HG03175 (cell line): ENCODE data around the gene GOSR2.
A peak's percentile ranks its signal among the peaks of the same experiment; 100 is the strongest.

Source experiments
- ATAC-seq: cut with Tn5 transposase; IDR thresholded peaks from one replicate; pipeline ENCODE4 v1.9.1; 2021; ENCODE audit warnings: mild to moderate bottlenecking, moderate library complexity; ENCODE audit not compliant: unreplicated experiment

Gene GOSR2

DNA sequence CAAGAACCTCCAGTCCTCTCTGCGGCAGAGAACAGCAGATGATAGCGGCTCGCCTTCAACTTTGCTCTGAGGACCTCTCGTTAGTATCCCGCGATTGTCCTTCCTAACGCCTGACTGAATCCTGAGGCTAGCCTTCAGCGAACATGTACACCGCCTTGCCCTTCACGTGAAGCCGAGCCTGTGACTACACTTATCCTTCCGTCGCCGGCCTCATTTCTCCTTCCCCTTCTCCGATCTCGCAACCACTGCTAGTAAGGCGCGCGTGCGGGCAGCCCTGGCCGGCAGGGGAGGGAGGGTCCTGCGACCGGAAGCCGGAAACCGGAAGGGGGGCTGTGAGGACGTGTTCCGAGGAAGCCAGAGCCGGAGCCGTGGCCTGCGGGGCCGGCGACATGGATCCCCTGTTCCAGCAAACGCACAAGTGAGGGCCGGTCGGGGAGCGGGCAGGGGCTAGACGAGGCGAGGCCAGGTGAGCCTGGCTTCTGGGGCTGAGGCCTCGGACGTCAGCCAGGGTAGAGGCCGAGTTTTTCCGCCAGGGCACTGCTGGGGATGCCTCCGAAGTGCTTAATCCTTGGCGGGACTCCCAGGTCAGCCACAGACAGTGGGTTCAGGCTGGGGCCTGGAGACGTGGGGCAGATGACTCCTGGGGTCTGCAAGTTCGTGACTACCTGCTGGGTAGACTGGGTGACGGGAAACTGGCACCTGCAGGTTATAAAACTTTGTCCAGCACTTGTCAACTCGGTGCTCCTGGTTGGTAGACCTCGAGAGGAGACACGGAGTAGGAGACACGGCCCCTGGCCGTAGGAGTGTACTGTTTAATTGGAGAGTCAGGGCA is at the start of gene GOSR2:
Gene GOSR2, plus strand, starts transcription at position 357 of the 832 bp plus-strand sequence. Its CDS starts 33 bp downstream, at position 390.
- ATAC-seq = peak; percentile 90

DNA sequence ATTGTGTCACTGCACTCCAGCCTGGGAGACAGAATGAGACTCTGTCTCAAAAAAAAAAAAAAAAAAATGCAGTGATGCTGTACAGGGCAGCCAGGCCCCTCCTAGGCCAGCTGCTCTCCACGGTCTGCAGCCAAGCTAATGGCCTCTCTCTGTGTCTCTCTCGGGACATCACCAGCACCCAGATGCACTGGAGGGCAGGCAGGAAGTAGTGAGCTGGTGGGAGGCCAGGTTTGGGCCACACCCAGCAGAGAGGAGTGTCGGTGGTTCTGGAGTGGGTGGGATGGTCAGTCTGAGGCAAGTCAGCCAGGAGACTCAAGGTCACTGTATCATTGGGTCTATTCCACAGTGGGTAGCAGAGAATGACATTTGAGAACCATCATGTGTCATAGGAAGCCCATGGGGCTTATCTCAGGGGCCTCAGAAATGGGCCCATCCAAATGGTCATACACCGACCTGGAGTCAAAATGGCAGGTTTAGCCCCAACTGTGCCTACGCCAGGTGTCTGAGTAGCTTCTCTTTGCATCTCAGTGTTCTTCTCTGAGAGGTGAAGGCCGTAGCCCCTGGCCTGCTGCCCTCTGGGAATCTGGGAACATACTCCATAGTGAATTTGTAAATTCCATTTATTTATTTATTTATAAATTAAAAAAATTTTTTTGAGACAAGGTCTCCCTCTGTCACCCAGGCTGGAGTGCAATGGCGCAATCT is 48.9 kb upstream of the GOSR2 start:
- ATAC-seq = no peak

DNA sequence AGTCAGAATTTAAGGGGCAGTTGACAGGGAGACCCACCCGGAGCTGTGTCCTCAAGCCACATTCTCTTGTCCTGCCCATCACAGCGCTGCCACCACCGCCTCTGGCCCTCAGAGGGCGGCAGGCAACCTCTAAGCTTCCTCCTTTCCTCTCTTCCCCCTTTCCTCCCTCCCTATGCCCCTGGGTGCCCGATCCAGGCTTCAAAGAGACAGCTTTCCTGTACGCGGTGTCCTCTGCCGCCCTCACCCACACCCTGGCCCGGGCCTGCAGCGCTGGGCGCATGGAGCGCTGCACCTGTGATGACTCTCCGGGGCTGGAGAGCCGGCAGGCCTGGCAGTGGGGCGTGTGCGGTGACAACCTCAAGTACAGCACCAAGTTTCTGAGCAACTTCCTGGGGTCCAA is 48.1 kb upstream of the GOSR2 start:
- no peak for ATAC-seq

DNA sequence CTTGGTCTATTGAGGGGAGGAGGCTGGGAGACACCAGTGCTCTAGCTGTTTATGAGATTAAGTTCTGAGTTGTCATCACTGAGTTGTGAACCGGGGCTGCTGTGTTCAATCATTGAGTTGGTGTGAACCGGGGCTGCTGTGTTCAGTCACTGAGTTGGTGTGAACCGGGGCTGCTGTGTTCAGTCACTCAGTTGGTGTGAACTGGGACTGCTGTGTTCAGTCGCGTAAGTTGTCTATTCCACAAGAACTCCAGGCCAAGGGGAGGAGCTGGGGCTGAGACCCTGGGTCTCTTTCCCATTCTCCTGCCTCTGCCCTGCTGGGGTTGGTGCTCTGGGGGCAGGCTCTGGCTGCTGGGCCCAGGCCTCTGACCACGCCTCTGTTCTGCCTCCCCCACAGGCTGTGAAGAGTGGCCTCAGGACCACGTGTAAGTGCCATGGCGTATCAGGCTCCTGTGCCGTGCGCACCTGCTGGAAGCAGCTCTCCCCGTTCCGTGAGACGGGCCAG is 47.1 kb upstream of the GOSR2 start:
- ATAC-seq = no peak

DNA sequence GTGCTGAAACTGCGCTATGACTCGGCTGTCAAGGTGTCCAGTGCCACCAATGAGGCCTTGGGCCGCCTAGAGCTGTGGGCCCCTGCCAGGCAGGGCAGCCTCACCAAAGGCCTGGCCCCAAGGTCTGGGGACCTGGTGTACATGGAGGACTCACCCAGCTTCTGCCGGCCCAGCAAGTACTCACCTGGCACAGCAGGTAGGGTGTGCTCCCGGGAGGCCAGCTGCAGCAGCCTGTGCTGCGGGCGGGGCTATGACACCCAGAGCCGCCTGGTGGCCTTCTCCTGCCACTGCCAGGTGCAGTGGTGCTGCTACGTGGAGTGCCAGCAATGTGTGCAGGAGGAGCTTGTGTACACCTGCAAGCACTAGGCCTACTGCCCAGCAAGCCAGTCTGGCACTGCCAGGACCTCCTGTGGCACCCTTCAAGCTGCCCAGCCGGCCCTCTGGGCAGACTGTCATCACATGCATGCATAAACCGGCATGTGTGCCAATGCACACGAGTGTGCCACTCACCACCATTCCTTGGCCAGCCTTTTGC is 46.5 kb upstream of the GOSR2 start:
- no peak for ATAC-seq

DNA sequence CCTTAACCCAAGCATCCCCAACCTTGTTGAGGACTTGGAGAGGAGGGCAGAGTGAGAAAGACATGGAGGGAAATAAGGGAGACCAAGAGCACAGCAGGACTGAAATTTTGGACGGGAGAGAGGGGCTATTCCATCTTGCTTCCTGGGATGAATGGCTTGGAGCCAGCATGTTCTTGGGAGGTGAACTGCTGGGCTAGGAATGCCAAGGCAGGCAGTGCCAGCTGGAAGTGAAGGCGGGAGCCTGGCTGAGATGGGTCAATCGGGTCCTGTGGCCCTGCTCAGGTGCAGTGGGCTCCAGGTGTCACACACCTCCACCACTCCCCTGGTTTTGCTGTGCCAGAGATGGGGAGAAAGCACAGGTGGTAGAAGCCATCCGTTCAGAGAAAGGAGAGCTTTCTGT is 46.0 kb upstream of the GOSR2 start:
- ATAC-seq = no peak

DNA sequence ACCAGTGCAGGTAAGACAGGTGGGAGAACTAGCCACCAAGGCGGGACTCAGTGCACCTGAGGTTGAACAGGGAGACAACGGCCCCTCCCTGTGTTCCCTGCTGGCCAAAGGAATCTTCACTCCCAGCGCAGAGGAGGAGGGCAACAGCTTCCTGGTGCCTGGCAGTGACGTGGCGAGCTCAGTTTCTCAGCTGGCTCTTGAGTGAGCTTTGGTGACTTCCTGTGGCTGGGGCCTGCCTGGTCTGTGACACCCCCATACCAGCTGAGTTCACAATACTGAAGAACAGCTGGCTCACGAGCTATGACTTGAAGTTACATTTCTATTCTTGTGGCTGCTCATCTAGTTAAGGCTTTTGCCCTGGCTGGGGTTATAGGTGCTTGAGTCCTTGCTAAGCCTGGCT is 45.5 kb upstream of the GOSR2 start:
- ATAC-seq = no peak

DNA sequence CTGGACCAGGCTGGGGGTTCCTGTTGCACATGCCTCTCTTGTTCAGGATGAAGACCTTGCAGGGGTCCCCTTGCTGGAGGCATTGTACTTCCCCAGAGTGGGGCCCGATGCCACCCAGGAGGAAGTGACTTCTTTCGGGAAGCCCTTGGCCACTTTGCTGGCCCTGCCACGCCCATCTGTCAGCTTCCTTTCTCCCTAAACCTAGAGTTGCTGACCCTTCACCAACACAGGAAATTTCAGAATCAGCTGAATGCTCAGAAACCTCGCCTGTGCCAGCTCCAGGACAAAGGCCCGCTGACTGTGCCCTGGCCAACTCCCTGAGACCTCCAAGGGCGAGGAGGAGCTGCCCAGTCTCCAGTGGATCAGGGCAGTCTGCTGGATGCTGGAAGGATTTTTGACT is 44.9 kb upstream of the GOSR2 start:
- ATAC-seq = no peak

DNA sequence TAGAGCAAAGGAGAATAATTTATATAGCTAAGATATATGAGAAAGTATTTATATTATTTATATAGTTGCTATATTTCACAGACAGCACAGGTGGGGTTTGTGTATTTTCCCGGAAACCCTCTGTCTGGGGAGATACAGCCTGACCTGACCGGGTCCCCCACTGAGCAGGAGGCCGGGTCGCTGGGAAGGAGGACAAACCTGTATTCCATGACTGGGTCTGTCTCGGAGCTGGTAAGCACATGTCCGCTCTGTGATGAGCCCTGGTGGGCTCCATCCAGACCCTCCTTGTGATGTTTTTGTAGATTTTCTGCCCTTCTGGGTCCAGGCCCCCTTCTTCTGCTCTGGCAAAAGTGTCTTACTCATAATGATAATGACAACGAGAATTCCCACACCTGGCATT is 43.9 kb upstream of the GOSR2 start:
- no peak for ATAC-seq

DNA sequence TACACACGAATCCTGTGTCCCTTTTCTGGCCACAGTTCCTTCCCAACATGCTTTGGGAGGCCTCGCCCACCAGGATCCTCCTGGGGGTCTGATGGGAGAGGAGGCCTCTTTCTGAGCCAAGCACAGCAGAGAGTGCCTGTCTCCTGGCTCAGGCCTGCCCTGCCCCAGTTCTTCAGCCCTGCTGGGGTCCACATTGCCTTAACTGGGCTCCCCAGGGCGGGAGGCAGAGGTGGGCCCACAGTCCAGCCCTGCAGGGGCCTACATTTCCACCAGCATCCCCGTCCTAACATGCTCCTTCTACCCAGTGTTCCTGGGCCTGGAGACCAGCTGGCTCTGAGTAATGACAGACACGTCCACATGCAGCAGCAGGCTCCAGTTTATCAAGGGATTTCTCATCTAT is 41.9 kb upstream of the GOSR2 start:
- no peak for ATAC-seq

DNA sequence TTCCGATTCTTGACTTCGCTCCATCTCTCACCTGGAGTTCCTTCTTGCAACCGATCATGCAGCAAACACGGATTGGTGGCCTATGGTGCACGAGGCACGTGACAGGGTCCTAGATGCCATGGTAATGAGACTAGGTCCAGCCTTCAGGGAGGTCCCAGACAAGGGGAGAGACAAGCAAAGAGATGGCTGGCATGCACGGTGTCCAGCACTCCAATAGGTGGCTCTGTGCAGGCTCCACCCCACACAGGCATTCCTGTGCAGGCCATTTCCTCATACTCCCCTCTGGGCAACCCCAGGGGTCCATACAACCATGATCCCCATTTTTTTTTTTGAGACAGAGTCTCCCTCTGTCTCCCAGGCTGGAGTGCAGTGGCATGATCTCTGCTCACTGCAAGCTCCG is 40.3 kb upstream of the GOSR2 start:
- ATAC-seq = no peak

DNA sequence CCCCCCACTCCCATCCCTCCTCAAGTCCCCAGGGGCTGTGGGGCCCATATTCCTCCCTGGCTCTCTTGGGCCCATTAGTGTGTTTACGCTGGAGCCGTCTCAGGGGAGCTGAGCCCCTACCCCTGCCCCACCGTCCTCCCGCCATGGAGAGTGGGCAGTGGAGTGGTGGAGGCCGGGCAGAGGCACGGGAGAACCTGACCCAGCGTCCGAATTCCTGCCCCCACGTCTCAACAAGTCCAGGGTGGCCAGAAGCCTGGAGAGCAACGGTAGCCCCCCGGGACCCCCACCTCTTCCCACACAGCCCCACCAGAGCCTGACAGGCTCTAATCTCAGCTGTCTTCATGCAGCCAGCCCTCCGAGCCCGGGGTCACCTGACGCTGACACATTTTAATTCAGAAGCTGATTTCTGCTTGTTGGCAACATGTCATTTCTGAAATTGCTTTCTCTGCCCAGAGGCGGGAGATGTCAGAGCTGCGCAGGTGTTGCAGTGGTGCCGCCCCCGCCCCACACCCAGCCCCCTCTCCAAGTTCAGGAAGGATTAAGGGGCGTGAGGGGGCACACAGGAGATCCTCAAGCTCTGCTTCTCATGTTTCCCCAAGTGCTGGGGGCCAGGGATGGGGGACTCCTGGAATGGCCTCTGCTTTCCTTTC is 39.0 kb upstream of the GOSR2 start:
- ATAC-seq = no peak

DNA sequence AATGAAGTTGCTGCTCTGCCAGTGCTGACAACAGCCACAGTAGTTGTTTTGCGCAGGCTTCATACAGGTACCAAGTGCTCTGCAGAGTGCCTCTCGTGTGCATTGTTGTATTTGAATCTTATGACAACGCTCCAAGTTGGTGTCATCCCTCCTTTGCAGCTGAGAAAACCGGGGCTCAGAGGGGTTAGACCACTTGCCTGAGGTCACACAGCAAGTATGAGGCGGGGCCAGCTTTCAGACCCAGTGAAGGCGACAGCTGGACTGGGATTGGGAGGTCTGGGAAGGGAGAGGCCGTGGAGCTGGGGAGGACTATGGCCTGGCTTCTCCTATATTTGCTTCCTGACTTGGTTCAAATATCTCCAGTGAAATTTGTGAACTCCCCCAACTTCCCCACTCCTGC is 38.4 kb upstream of the GOSR2 start:
- no peak for ATAC-seq

DNA sequence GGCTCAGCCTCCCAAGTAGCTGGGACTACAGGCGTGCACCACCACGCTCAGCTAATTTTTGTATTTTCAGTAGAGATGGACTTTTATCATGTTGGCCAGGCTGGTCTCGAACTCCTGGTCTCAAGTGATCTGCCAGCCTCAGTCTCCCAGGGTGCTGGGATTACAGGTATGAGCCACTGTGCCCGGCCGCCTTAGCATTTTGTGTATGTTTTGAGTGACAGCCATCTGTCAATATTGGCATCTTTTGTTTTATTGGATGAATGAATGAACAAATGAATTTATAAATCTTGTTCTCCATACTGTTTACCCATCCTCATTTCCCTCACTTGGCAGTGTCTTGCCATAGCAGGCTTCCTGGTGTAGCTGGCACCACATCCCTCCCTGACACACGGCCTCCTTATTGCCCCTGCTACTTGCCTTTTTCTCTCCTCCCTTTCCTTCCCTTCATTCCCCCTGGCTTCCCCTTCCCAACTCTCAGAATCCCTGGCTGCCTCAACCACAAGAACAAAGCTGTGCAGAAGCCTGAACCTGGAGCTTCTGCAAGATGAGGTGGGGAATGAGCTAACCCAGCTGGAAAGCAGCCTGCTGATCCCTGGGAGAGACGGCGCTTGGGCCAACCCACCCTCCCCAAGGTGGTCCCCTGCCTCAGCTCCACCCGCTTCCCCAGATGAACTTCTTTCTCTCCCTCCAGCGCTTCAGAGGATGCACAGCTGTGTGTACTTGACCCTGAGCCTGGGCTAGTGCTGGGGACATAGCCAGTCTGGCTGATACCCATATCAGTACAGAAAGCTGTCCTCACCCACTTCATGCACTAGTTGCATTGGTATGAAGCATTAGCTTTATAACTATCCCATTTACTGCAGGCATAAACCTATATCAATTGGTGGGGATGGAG is 37.3 kb upstream of the GOSR2 start:
- ATAC-seq = no peak

DNA sequence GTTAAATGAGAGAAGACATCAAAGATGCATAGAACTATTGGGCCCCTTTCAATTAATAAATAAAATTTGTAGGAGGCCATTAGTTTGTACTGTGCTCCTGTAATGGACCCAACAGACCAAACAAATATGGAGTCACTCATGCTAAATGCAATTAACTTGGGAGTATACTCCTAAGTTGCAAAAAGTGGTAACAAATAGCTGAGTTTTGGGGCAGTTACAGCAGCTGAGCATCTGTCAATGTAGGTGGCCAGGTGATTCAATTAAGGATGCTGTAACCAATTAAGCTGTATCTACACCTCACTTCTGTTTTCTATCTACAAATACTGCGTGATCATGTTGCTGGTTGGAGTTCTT is 36.7 kb upstream of the GOSR2 start:
- no peak for ATAC-seq

DNA sequence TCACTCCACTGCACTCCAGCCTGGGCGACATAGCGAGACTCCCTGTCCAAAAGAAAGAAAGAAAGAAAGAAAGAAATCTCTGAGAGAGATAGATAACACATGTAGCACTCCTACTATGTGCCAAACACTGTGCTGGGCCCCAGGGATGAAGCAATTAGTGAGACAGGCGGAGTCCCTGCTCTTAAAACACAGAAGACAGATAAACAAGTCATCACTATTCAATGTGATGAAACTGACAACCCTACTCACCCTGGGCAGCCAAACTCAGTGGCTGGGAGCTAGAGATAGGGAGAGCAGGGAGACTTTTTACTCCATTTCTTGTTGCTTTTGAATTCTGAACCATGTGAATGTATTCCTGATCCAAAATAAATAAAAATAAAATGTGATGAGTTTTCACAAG is 35.2 kb upstream of the GOSR2 start:
- no peak for ATAC-seq

DNA sequence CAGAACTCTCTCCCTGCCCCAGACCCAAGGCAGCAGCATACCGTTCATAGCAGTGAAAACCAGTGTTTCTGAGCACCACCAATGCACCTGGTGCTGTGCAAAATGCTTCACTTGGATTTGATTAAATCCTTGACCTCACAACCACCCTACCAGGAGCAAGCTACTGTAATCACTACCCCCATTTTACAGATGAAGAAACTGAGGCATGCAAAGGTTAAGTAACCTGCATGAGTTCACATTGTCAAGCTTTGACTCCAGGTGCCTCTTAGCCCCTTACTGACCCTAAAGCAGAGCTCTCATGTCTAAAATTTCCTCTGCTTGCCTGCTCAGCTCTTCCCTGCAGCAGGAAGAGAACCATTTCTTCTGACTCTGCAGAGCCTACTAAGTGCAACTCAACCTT is 34.2 kb upstream of the GOSR2 start:
- ATAC-seq = no peak

DNA sequence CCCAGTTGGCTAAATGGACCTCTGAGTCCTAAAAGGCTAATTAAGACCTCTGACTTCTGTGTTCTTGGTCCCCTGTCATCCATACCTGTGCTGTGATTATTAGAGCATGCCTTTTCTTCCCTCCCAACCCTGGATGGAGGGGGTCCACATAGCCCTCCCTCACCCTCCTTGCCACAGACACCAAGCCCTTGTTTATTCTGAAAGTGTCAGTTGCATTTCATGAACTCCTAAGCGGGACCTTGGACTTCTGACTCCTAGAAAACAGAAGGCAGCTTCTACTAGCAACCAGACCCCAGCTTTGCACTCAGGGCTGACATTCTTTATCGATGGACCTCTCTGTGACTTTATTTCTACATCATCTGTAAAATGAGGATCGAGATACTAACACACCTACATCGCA is 33.4 kb upstream of the GOSR2 start:
- ATAC-seq = no peak

DNA sequence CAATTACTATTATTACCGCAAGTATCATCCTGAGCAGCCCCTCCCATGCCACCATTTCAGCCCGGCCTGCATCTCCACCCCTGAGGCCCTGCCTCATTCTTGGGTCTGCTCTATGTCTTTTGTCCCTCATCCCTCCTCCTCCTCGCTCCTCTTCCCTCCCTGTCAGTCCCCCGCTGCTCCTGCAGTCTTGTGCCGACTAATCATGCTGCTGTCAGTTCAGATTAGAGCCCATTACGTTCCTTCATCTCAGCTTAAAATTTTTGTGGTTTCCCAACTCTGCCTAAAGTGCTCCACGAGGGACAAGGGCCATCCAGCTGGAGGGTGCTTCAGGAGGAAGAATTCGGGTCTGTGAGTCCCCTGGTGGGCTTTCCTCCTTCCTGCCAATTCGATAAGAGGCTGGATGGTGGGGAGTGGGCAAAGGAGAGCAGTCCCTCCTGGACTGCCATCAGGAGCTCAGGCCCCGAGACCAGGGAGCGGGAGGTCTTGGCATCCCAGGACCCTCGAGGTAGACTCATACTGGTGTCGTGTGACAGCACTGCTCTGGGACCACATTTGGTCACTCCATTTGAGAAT is 32.9 kb upstream of the GOSR2 start:
- no peak for ATAC-seq

DNA sequence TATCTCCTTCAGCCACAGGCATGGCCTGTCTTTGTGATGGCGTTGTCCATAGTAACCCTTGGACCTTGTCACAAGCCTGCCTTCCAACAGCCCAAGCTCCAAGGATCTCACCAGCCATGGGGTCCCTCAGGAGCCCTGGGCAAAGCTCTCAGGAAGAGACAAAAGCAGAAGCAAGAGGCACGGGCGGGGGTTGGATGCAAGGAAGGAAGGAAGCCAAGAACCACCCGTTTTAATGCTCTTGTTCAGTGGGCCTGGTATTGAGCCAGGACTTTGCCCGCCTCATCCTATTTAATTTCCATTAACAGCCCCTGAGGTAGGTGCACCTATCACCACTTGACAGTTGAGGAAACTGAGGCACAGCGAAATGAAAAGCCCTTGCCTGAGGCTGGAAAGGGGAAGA is 32.3 kb upstream of the GOSR2 start:
- ATAC-seq = no peak
